Adrenal gland (tissue), 5 donors: Measurements from ENCODE around the gene ZDHHC24.
A peak's percentile ranks its signal among the peaks of the same experiment; 100 is the strongest.

Experiments
- CTCF ChIP-seq, 6 experiments: fragments of 450-650 bp in 4 of 6; fragments of 200-600 bp in 2 of 6; sonication (generic) in 1 of 6; IDR thresholded peaks; 1 replicate in 5 of 6; 2 replicates in 1 of 6; pipeline versions ENCODE4 v1.5.1 to v1.8.0; 2016 to 2021; ENCODE audit warnings: antibody characterized with exemption in 6 of 6, mild to moderate bottlenecking in 2 of 6, moderate library complexity in 1 of 6
- POLR2A ChIP-seq, 2 donors: fragments of 450-650 bp; IDR thresholded peaks; one replicate each; pipeline ENCODE4 v1.6.1; 2017; ENCODE audit warnings: antibody characterized with exemption in 2 of 2, mild to moderate bottlenecking in 2 of 2, moderate library complexity in 1 of 2
- donor health status: DM: no; HTN: no; CAD: no.

- peak; percentile 88 to 96 for TF ChIP-seq POLR2A (IDR thresholded peaks at IDR 0.05)
- peak in 1 of 6 experiments; percentile 5 for TF ChIP-seq CTCF (IDR thresholded peaks at IDR 0.05)
Measured at GRCh38 chr11:66480117-66480938, 65.5 kb downstream of the ZDHHC24 start, which contains the start of gene DPP3.
